Stimulated activated naive CD4-positive, alpha-beta T cell (primary cell): ENCODE data around the gene LDB2.
"Not testable (repeated sequence)": the region's sequence is repeated elsewhere in the genome, so short reads cannot be mapped to it uniquely, and the experiment has no call there.

Source experiments
- DNase-seq, 6 experiments: peaks; one replicate each; lab custom pipeline; 2025; lab: John Stamatoyannopoulos, UW

Gene LDB2

GRCh38 chr4:16897991-16898827, at the start of gene LDB2:
Gene LDB2 (minus strand): TSS chr4:16898645.
- no peak for DNase-seq

DNA sequence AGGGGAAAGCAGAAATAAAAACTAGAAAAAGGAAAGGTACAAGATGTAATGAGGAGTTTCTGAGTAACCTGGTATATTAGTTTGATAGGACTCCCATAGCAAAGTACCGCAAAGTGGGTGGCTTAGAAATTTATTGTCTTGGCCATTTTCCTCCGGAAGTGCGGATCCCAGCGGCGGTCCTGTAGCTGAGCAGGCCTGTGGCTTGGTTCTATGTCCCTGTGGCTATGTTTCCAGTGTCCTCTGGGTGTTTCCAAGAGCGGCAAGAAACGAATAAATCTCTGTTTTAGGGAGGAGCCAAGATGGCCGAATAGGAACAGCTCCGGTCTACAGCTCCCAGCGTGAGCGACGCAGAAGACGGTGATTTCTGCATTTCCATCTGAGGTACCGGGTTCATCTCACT, 44.0 kb upstream of the LDB2 start:
- no peak for DNase-seq

DNA sequence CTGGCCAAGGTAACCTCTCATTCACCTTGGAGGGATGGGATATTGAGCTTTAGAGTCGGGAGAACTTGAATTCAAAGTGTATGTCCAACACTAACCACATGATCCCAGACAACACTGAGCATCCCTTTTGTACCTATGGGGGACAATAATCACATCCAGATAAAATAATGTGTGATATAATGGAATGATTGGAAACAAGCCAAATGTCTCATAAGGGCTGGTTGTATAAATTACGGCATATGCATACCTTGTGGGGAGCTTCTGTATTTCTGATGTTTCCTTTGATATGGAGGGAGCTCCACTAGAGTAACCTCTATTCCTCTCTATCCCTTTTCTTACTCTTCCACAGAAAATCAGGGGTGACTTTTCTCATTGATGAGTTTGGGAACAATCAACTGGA, 40.7 kb upstream of the LDB2 start:
- DNase-seq = no peak

DNA sequence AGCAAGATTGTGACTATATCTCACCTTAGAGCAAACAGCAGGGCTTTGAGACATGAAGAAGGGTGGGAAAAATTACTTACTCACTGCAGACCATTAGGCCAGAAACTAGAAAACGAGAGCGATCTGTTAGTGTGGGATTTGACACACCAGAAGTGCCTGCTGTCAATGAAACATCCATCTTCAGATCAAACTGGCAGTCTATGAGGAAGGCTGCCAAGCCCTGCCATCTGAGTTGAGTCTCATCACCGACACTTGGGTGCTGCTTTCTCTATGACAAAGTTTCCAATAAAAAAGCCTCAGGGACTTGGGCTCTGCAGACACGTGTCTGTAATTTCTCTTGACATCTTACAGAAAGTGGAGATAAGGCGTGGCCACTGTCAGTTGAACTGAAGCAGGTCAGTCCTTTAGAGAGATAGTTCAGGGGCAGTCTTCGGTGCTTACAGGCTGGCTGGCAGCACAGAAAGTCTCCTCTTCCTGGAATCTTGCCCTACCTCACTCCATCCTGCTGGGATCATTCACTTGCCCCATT, 40.1 kb upstream of the LDB2 start:
- DNase-seq = no peak

- no peak for DNase-seq
Observed at GRCh38 chr4:16931339-16932305, 33.2 kb upstream of the LDB2 start.

GRCh38 chr4:16926214-16926613, 27.8 kb upstream of the LDB2 start:
- DNase-seq = no peak

DNA sequence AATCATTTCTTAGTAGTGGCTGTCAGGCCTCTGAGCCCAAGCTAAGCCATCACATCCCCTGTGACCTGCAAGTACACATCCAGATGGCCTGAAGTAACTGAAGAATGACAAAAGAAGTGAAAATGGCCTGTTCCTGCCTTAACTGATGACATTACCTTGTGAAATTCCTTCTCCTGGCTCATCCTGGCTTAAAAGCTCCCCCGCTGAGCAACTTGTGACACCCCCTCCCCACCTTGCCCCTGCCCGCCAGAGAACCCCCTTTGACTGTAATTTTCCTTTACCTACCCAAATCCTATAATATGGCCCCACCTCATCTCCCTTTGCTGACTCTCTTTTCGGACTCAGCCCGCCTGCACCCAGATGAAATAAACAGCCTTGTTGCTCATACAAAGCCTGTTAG, 20.3 kb upstream of the LDB2 start:
- not testable (repeated sequence) for DNase-seq

- peak; percentile 15 to 57 (median 34) for DNase-seq
Observed at GRCh38 chr4:16916719-16917337, 18.4 kb upstream of the LDB2 start.

GRCh38 chr4:16916031-16916430, 17.6 kb upstream of the LDB2 start:
- no peak for DNase-seq

DNA sequence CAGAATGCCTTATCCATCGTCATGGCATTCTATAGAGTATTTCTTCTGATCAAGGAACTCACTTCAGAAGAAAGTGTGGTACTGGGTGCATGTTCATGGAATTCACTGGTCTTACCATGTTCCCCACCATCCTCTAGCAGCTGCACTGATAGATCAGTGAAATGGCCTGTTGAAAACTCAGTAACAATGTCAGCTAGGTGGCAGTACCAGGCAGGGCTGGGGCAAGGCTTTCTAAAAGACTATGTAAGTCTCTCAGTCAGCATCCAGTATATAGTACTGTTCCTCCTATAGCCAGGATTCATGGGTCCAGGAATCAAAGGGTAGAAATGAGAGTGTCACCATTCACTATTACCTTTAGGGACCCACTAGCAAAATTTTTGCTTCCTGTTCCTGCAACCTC, 15.8 kb upstream of the LDB2 start:
- DNase-seq = no peak

DNA sequence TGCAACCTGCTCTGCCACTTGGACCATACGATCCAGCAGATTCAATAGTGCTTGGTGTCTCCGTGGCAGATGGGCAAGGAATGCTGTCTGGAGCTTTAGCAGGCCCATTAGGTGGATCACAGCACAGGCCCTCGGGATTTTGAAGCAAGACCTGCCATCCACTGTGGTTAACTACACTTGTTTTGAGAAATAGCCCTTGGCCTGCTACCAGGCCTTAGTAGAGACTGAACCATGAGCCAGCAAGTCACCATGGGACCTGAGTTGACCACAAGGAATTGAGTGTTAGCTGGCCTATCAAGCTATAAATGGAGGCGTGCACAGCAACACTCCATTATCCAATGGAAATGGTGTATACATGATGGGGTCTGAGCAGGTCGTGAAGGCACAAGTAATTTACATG, 14.5 kb upstream of the LDB2 start:
- no peak for DNase-seq

GRCh38 chr4:16909281-16909680, 10.8 kb upstream of the LDB2 start:
- DNase-seq = no peak

GRCh38 chr4:16908377-16909021, 10.1 kb upstream of the LDB2 start:
- no peak for DNase-seq

GRCh38 chr4:16900325-16900724, 1.9 kb upstream of the LDB2 start:
- no peak for DNase-seq

- no peak for DNase-seq
Observed at GRCh38 chr4:16896881-16897750, 1.3 kb downstream of the LDB2 start.

- DNase-seq = no peak
Observed at GRCh38 chr4:16894406-16894805, 4.0 kb downstream of the LDB2 start.

DNA sequence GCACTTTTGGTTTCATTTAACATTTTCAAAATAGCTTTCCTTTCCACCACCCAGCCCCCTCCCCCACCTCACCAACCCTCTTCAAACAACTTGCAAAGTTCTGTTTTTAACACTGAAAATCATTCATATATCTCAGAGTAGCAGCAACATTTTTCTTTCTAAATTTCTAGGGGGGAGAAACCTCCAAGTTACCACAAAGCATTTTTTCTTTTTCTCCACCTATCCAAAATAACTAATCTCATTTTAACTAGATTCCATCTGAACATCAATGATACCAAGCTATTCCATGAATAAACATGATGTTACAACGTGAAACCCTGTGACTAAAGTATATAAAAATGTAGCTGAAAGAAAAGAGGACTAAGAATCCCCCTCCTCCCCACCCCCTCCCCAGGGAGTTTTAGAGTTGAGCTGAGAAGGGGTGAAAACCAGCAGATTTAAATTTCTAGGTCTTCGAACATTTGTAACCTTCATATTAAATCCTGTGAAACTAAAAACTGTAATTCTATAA, 5.2 kb downstream of the LDB2 start:
- DNase-seq = peak in 1 of 6 experiments; percentile 7

GRCh38 chr4:16890651-16891050, 7.8 kb downstream of the LDB2 start:
- DNase-seq = peak in 2 of 6 experiments; percentile 4 to 15

DNA sequence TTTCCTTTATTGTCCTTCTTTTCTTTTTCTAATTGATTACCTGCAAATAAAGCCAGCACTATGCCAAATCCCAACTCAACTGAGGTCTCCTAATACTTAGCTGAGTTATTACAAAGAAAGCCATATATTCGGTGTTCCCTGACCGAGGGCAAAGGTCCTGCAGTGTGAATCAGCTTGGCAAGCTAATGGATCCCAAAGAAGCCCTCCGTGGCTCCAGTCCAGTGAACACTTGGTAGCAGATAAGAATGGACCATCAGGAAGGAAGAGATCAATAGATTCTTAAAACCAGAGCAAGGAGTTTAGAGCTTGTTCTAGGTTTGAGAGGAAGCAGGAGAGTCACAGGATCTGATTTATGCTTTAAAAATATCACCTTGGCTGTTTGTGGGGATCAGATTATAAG, 8.5 kb downstream of the LDB2 start:
- DNase-seq = no peak

DNA sequence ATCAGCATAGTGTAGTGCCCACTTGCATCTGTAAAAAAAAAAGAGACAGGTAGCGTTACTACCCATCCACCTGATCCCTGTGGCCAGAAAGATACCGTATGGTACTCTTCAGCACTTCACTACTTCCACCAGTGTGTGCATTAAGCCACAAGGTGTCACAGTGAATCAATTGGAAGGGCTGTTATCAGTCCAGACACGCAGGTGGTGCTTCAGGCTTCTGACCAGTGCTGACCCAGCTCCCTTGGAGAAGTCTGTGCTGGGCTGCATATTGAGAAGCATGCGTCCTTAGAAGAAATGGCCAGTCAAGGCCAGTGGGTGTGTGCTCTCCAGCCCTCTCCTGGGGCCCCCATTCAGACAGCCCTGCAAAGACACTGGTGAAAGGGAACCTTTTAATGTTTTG, 10.6 kb downstream of the LDB2 start:
- no peak for DNase-seq
